ENCODE data around the gene SYTL3.
A peak's percentile ranks its signal among the peaks of the same experiment; 100 is the strongest.

SYTL3 gene

GRCh38 chr6:158751921-158752320 lies 102.1 kb downstream of the SYTL3 start:
- TF ChIP-seq, protein P1, sequence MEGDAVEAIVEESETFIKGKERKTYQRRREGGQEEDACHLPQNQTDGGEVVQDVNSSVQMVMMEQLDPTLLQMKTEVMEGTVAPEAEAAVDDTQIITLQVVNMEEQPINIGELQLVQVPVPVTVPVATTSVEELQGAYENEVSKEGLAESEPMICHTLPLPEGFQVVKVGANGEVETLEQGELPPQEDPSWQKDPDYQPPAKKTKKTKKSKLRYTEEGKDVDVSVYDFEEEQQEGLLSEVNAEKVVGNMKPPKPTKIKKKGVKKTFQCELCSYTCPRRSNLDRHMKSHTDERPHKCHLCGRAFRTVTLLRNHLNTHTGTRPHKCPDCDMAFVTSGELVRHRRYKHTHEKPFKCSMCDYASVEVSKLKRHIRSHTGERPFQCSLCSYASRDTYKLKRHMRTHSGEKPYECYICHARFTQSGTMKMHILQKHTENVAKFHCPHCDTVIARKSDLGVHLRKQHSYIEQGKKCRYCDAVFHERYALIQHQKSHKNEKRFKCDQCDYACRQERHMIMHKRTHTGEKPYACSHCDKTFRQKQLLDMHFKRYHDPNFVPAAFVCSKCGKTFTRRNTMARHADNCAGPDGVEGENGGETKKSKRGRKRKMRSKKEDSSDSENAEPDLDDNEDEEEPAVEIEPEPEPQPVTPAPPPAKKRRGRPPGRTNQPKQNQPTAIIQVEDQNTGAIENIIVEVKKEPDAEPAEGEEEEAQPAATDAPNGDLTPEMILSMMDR (IDR thresholded peaks at IDR 0.05; ENCODE audit: low read depth, low read length) = no peak
- Histone ChIP-seq H3K9me3 (no peaks in the 10 kb centered on the region), H3K4me1 (peaks cover 23% of the 10 kb centered on the region), H3K27me3 (no peaks in the 10 kb centered on the region), H3K36me3 (no peaks in the 10 kb centered on the region), H3K4me3 (ENCODE audit: low read depth, low read length) (no peak overlapping the region)
- no peak for DNase-seq

- H3K9me3 ChIP-seq = no peaks in the 10 kb centered on the region
- no peak overlapping the region for H3K4me3 ChIP-seq (ENCODE audit: low read depth, low read length)
- TF ChIP-seq, protein P1 (IDR thresholded peaks at IDR 0.05; ENCODE audit: low read depth, low read length) = peak; percentile 71
- peaks cover 26% of the 10 kb centered on the region for H3K4me1 ChIP-seq
- no peaks in the 10 kb centered on the region for H3K27me3 ChIP-seq
- peak; percentile 86 for DNase-seq
- no peaks in the 10 kb centered on the region for H3K36me3 ChIP-seq
Measured at GRCh38 chr6:158752613-158753012, 102.8 kb downstream of the SYTL3 start.

- DNase-seq = no peak
- Histone ChIP-seq H3K36me3 (no peaks in the 10 kb centered on the region), H3K9me3 (no peaks in the 10 kb centered on the region), H3K27me3 (no peaks in the 10 kb centered on the region), H3K4me1 (peaks cover 34% of the 10 kb centered on the region), H3K4me3 (ENCODE audit: low read depth, low read length) (no peak overlapping the region)
- TF ChIP-seq, protein P1 (IDR thresholded peaks at IDR 0.05; ENCODE audit: low read depth, low read length) = no peak
Measured at GRCh38 chr6:158753811-158754210, 104.0 kb downstream of the SYTL3 start.

DNA sequence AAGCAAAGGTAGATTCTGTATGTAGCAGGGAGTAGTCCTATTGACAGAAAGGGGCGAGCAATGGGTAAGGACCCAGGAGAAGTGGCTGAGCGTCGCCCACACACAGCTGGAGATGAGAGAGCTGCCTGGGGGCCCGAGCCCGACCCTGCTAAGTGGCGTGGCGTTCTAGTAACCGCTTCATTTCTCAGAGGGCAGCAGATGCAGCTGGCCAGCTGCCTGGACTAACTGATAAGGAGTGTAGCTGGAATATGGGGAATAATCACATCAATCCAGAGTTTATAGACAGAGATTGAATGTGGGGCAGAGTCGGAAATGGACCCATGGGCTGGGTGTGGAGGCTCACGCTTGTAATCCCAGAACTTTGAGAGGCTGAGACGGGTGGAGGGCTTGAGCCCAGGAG lies 104.9 kb downstream of the SYTL3 start:
- TF ChIP-seq, protein P1 (IDR thresholded peaks at IDR 0.05; ENCODE audit: low read depth, low read length) = no peak
- peaks cover 37% of the 10 kb centered on the region for H3K4me1 ChIP-seq

DNA sequence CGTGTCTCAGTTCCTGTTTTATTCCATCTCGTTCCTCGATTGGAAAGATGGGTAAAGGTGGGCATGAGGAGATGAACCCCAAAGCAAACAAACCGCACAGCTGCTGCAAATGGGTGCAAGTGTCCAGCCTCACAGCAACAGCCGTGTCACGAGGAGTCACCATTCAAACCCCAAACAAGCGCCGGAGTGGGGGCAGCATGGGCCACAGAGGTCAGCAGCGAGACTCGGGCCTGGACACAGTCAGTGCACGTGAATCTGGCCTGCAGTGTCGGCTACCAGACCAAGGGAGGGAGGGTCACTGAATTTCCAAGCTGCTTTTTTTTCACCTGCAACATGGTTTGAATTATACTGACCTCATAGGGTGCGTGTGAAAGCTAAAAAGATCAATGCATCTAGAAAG lies 105.8 kb downstream of the SYTL3 start:
- Histone ChIP-seq H3K4me3 (ENCODE audit: low read depth, low read length) (no peak overlapping the region), H3K9me3 (no peaks in the 10 kb centered on the region), H3K4me1 (peaks cover 39% of the 10 kb centered on the region), H3K27me3 (no peaks in the 10 kb centered on the region), H3K36me3 (no peaks in the 10 kb centered on the region)
- TF ChIP-seq, protein P1 (IDR thresholded peaks at IDR 0.05; ENCODE audit: low read depth, low read length) = no peak
- no peak for DNase-seq

More for the DNA sequence above, 104.9 kb downstream of the SYTL3 start:
- Histone ChIP-seq H3K4me3 (ENCODE audit: low read depth, low read length) (no peak overlapping the region), H3K27me3 (no peaks in the 10 kb centered on the region), H3K36me3 (no peaks in the 10 kb centered on the region), H3K9me3 (no peaks in the 10 kb centered on the region)
- peak; percentile 89 for DNase-seq

DNA sequence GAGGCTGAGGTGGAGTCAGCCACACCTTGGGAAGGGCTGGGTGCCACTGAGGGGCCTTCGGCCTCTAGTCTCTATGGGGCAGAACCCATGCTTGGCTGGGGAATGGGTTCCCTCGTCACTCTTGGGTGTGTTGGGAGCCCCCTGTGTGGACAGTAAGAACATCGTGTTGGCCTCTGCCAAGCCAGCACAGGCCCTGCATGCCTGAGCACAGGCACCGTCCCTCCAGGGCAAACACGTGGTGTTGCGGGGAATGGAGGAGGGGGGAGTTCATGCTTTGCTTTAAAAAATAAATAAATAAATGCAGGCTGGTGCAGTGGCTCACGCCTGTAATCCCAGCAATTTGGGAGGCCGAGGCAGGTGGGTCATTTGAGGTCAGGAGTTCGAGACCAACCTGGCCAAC lies 106.3 kb downstream of the SYTL3 start:
- H3K4me3 ChIP-seq (ENCODE audit: low read depth, low read length) = no peak overlapping the region
- H3K9me3 ChIP-seq = no peaks in the 10 kb centered on the region
- no peaks in the 10 kb centered on the region for H3K36me3 ChIP-seq
- no peaks in the 10 kb centered on the region for H3K27me3 ChIP-seq
- TF ChIP-seq, protein P1 (IDR thresholded peaks at IDR 0.05; ENCODE audit: low read depth, low read length) = no peak
- peaks cover 42% of the 10 kb centered on the region for H3K4me1 ChIP-seq
- DNase-seq = peak; percentile 38

All from BE2C (cell line).